ENCODE results near the gene GPS2. TPM values are rescaled to one million over a fixed set of nuclear protein-coding genes. Genes with fewer than 3 reads are reported as not detected.

Gene GPS2
- total and polyA plus RNA-seq, 2 of the 4 experiments (the other 2 are of a cell fraction) = 36.2 to 50.9 TPM

GRCh38 chr17:7328009-7328408 is 12.8 kb upstream of the GPS2 start (continued):
- no peak for TF ChIP-seq ELK1 (IDR thresholded peaks at IDR 0.05; ENCODE audit: borderline replicate concordance, low read depth, low read length)
- no peak for TF ChIP-seq RAD21 (IDR thresholded peaks at IDR 0.05; ENCODE audit: low read length)
- no peak for TF ChIP-seq BHLHE40 (IDR thresholded peaks at IDR 0.05; ENCODE audit: low read depth, low read length)

- in situ Hi-C loops (cut with MboI; ENCODE audit: low sequenced_read_pairs) = no loop called here
- H3K18ac ChIP-seq (ENCODE audit: low read depth, low read length) = no peak overlapping the region
- no peak overlapping the region for H4K91ac ChIP-seq (ENCODE audit: insufficient read depth, low read depth, low read length)
- H3K27me3 ChIP-seq (ENCODE audit: control insufficient read depth, insufficient read depth, low read length) = no peaks in the 10 kb centered on the region
- H3K4me2 ChIP-seq (ENCODE audit: low read depth, low read length) = no peak overlapping the region
- 92% methylated on average over 6 of the region's 17 CpGs; no CpG with 5 or more reads in 1 of the 2 experiments for WGBS, 2 experiments (ENCODE audit: extremely low coverage in 2 of 2, insufficient read length in 1 of 2)
- no peak overlapping the region for H3K4me3 ChIP-seq (ENCODE audit: insufficient read depth, low read depth, low read length)
- H3K36me3 ChIP-seq (ENCODE audit: control insufficient read depth, insufficient read depth, low read length) = peaks cover 32% of the 10 kb centered on the region
- no peak overlapping the region for H3K27ac ChIP-seq (ENCODE audit: insufficient read depth, low read length)
- peaks cover 6% of the 10 kb centered on the region; the same call in 1 of the 2 replicates for H3K9me1 ChIP-seq (ENCODE audit: insufficient read depth, low read length)
- BruUV-seq (replicated peaks) = no TSS peak
- peaks cover 5% of the 10 kb centered on the region; the same call in 1 of the 2 replicates for H3K4me1 ChIP-seq (ENCODE audit: control insufficient read depth, insufficient read depth, low read length)
- H2BK120ac ChIP-seq (ENCODE audit: low read depth, low read length) = no peak overlapping the region
- H3K4ac ChIP-seq (ENCODE audit: low read depth, low read length) = no peak overlapping the region
- no peak for TF ChIP-seq NFE2L2 (IDR thresholded peaks at IDR 0.05; ENCODE audit: low read depth, low read length)
- no peak for TF ChIP-seq MAFK (IDR thresholded peaks at IDR 0.05; ENCODE audit: low read depth, low read length)
- no peak for TF ChIP-seq RCOR1 (IDR thresholded peaks at IDR 0.05; ENCODE audit: insufficient replicate concordance, low read length)
- no peak for TF ChIP-seq CEBPB (IDR thresholded peaks at IDR 0.05; ENCODE audit: low read depth, low read length)
- TF ChIP-seq FOS (IDR thresholded peaks at IDR 0.05; ENCODE audit: low read depth, low read length) = no peak
- TF ChIP-seq MXI1 (IDR thresholded peaks at IDR 0.05; ENCODE audit: borderline replicate concordance, low read depth, low read length) = no peak
- TF ChIP-seq BHLHE40 (IDR thresholded peaks at IDR 0.05; ENCODE audit: low read depth, low read length) = no peak
- no peak for TF ChIP-seq CTCF (conservative IDR thresholded peaks at IDR 0.05; ENCODE audit: low read depth, low read length)
- TF ChIP-seq RAD21 (IDR thresholded peaks at IDR 0.05; ENCODE audit: low read length) = no peak
- no peak overlapping the region for H2AK9ac ChIP-seq (replicated peaks; ENCODE audit: low read depth, low read length, poor library complexity)
- intact Hi-C loops (cut with micrococcal nuclease) = loop anchor here (10.0 kb wide), 1 partner anchor 237 kb away; the partner anchor contains the start of gene SENP3
- H4K8ac ChIP-seq (ENCODE audit: low read depth in 2 of 2, low read length in 2 of 2) = no peak overlapping the region
- no peak overlapping the region for H2BK15ac ChIP-seq (ENCODE audit: low read depth, low read length)
- POLR2A ChIA-PET (ENCODE audit: unreplicated experiment) = no interaction called here
- CTCF ChIA-PET = no interaction called here
- no peak overlapping the region for H4K5ac ChIP-seq (ENCODE audit: low read depth, low read length)
- peaks cover 7% of the 10 kb centered on the region for H4K20me1 ChIP-seq (ENCODE audit: insufficient read depth, low read length)
- no peak overlapping the region for H2BK20ac ChIP-seq (ENCODE audit: low read depth, low read length)
- no peak overlapping the region for H3K9ac ChIP-seq (ENCODE audit: low read depth, low read length)
- no peak for ATAC-seq (ENCODE audit: low read depth)
- no peak overlapping the region for H2AK5ac ChIP-seq (ENCODE audit: low read depth, low read length)
- no peak overlapping the region for H3K23ac ChIP-seq (ENCODE audit: low read depth, low read length)
- no peak for DNase-seq
- H2AFZ ChIP-seq (replicated peaks; ENCODE audit: low read length, poor library complexity) = no peak overlapping the region
- H3K9me3 ChIP-seq (ENCODE audit: control insufficient read depth, insufficient read depth, low read length) = no peaks in the 10 kb centered on the region
- dilution Hi-C loops (cut with HindIII; ENCODE audit: low sequenced_read_pairs, unreplicated experiment) = no loop called here
- peaks cover 10 to 29% of the 10 kb centered on the region in 2 experiments; a peak in 3 of 4 replicates for H3K79me1 ChIP-seq (ENCODE audit: low read depth in 1 of 2, low read length in 2 of 2)
- H2BK5ac ChIP-seq (ENCODE audit: low read depth, low read length, poor library complexity, severe bottlenecking) = no peak overlapping the region
- no peak overlapping the region for H3K56ac ChIP-seq (ENCODE audit: extremely low read depth, insufficient read depth, low read length)
- H3K14ac ChIP-seq (replicated peaks; ENCODE audit: low read depth, low read length) = no peak overlapping the region
Measured at GRCh38 chr17:7327501-7327900, 12.3 kb upstream of the GPS2 start.

Data from IMR-90 (cell line).